Measurements from ENCODE around the gene CACNA1B.

CACNA1B gene

GRCh38 chr9:137943655-137944054 lies 66.1 kb downstream of the CACNA1B start:
- no peaks in the 10 kb centered on the region for H3K27me3 ChIP-seq (ENCODE audit: control insufficient read depth, insufficient read depth, low read length)
- no peaks in the 10 kb centered on the region for H3K36me3 ChIP-seq (ENCODE audit: control insufficient read depth, insufficient read depth, low read length)
- no peak overlapping the region; the same call in 1 of the 2 replicates for H3K4me3 ChIP-seq (ENCODE audit: low read depth, low read length)
- peaks cover 78% of the 10 kb centered on the region for H3K9me3 ChIP-seq (ENCODE audit: control insufficient read depth, insufficient read depth, low read length)
- no peak overlapping the region for H3K9ac ChIP-seq (ENCODE audit: low read depth, low read length)
- no peaks in the 10 kb centered on the region for H3K4me1 ChIP-seq (ENCODE audit: control insufficient read depth, insufficient read depth, low read length)
- no peak overlapping the region for H3K27ac ChIP-seq (ENCODE audit: low read depth, low read length)

- no peaks in the 10 kb centered on the region for H3K27me3 ChIP-seq (ENCODE audit: control insufficient read depth, insufficient read depth, low read length)
- H3K36me3 ChIP-seq (ENCODE audit: control insufficient read depth, insufficient read depth, low read length) = no peaks in the 10 kb centered on the region
- peaks cover 78% of the 10 kb centered on the region for H3K9me3 ChIP-seq (ENCODE audit: control insufficient read depth, insufficient read depth, low read length)
- H3K27ac ChIP-seq (ENCODE audit: low read depth, low read length) = no peak overlapping the region
- no peak overlapping the region for H3K9ac ChIP-seq (ENCODE audit: low read depth, low read length)
- no peaks in the 10 kb centered on the region for H3K4me1 ChIP-seq (ENCODE audit: control insufficient read depth, insufficient read depth, low read length)
- no peak overlapping the region for H3K4me3 ChIP-seq (ENCODE audit: low read depth, low read length)
These were observed 68.0 kb downstream of the CACNA1B start for GRCh38 chr9:137945581-137945980.

GRCh38 chr9:137946993-137947392 lies 69.4 kb downstream of the CACNA1B start:
- Histone ChIP-seq H3K9ac (ENCODE audit: low read depth, low read length) (no peak overlapping the region), H3K9me3 (ENCODE audit: control insufficient read depth, insufficient read depth, low read length) (peaks cover 71% of the 10 kb centered on the region)

DNA sequence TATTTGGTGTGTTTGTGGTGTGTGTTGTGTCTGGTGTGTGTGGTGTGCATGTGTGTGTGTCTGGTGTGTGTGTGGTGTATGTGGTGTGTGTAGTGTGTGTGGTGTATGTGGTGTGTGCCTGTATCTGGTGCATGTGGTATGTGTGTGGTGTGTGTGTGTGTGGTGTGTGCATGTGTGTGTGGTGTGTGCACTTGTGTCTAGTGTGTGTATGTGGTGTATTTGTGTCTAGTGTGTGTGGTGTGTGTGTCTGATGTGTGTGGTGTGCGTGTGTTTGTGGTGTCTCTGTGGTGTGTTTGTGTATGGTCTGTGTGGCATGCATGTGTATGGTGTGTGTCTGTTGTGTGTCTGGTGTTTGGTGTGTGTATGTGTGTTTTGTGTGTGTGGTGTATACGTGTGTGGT lies 71.1 kb downstream of the CACNA1B start:
- H3K9me3 ChIP-seq (ENCODE audit: control insufficient read depth, insufficient read depth, low read length) = peaks cover 56% of the 10 kb centered on the region

More at GRCh38 chr9:137946993-137947392, 69.4 kb downstream of the CACNA1B start:
- Histone ChIP-seq H3K4me1 (ENCODE audit: control insufficient read depth, insufficient read depth, low read length) (no peaks in the 10 kb centered on the region), H3K27me3 (ENCODE audit: control insufficient read depth, insufficient read depth, low read length) (no peaks in the 10 kb centered on the region), H3K4me3 (ENCODE audit: low read depth, low read length) (no peak overlapping the region), H3K27ac (ENCODE audit: low read depth, low read length) (no peak overlapping the region), H3K36me3 (ENCODE audit: control insufficient read depth, insufficient read depth, low read length) (no peaks in the 10 kb centered on the region)

GRCh38 chr9:137949260-137949659 lies 71.7 kb downstream of the CACNA1B start:
- Histone ChIP-seq H3K4me3 (ENCODE audit: low read depth, low read length) (no peak overlapping the region), H3K4me1 (ENCODE audit: control insufficient read depth, insufficient read depth, low read length) (no peaks in the 10 kb centered on the region), H3K36me3 (ENCODE audit: control insufficient read depth, insufficient read depth, low read length) (no peaks in the 10 kb centered on the region), H3K9ac (ENCODE audit: low read depth, low read length) (no peak overlapping the region), H3K27ac (ENCODE audit: low read depth, low read length) (no peak overlapping the region), H3K9me3 (ENCODE audit: control insufficient read depth, insufficient read depth, low read length) (peaks cover 50% of the 10 kb centered on the region), H3K27me3 (ENCODE audit: control insufficient read depth, insufficient read depth, low read length) (no peaks in the 10 kb centered on the region)

More for the DNA sequence above, 71.1 kb downstream of the CACNA1B start:
- Histone ChIP-seq H3K4me1 (ENCODE audit: control insufficient read depth, insufficient read depth, low read length) (no peaks in the 10 kb centered on the region), H3K36me3 (ENCODE audit: control insufficient read depth, insufficient read depth, low read length) (no peaks in the 10 kb centered on the region), H3K27ac (ENCODE audit: low read depth, low read length) (no peak overlapping the region), H3K9ac (ENCODE audit: low read depth, low read length) (no peak overlapping the region), H3K27me3 (ENCODE audit: control insufficient read depth, insufficient read depth, low read length) (no peaks in the 10 kb centered on the region), H3K4me3 (ENCODE audit: low read depth, low read length) (no peak overlapping the region)

GRCh38 chr9:137951107-137951506 lies 73.5 kb downstream of the CACNA1B start:
- H3K9ac ChIP-seq (ENCODE audit: low read depth, low read length) = no peak overlapping the region
- H3K36me3 ChIP-seq (ENCODE audit: control insufficient read depth, insufficient read depth, low read length) = no peaks in the 10 kb centered on the region
- H3K4me3 ChIP-seq (ENCODE audit: low read depth, low read length) = no peak overlapping the region
- peaks cover 31% of the 10 kb centered on the region for H3K9me3 ChIP-seq (ENCODE audit: control insufficient read depth, insufficient read depth, low read length)
- H3K27me3 ChIP-seq (ENCODE audit: control insufficient read depth, insufficient read depth, low read length) = no peaks in the 10 kb centered on the region
- H3K4me1 ChIP-seq (ENCODE audit: control insufficient read depth, insufficient read depth, low read length) = no peaks in the 10 kb centered on the region
- no peak overlapping the region for H3K27ac ChIP-seq (ENCODE audit: low read depth, low read length)

- Histone ChIP-seq H3K36me3 (ENCODE audit: control insufficient read depth, insufficient read depth, low read length) (peaks cover 2% of the 10 kb centered on the region; the same call in 1 of the 2 replicates), H3K9ac (ENCODE audit: low read depth, low read length) (no peak overlapping the region), H3K4me3 (ENCODE audit: low read depth, low read length) (no peak overlapping the region), H3K9me3 (ENCODE audit: control insufficient read depth, insufficient read depth, low read length) (peaks cover 24% of the 10 kb centered on the region), H3K4me1 (ENCODE audit: control insufficient read depth, insufficient read depth, low read length) (no peaks in the 10 kb centered on the region), H3K27me3 (ENCODE audit: control insufficient read depth, insufficient read depth, low read length) (no peaks in the 10 kb centered on the region), H3K27ac (ENCODE audit: low read depth, low read length) (no peak overlapping the region)
These were observed 74.3 kb downstream of the CACNA1B start for GRCh38 chr9:137951597-137952490.

GRCh38 chr9:137952976-137953666 lies 75.5 kb downstream of the CACNA1B start:
- Histone ChIP-seq H3K36me3 (ENCODE audit: control insufficient read depth, insufficient read depth, low read length) (peaks cover 5% of the 10 kb centered on the region; the same call in 1 of the 2 replicates), H3K9ac (ENCODE audit: low read depth, low read length) (no peak overlapping the region), H3K9me3 (ENCODE audit: control insufficient read depth, insufficient read depth, low read length) (peaks cover 13% of the 10 kb centered on the region), H3K4me3 (ENCODE audit: low read depth, low read length) (no peak overlapping the region), H3K27me3 (ENCODE audit: control insufficient read depth, insufficient read depth, low read length) (no peaks in the 10 kb centered on the region), H3K4me1 (ENCODE audit: control insufficient read depth, insufficient read depth, low read length) (no peaks in the 10 kb centered on the region), H3K27ac (ENCODE audit: low read depth, low read length) (no peak overlapping the region)

DNA sequence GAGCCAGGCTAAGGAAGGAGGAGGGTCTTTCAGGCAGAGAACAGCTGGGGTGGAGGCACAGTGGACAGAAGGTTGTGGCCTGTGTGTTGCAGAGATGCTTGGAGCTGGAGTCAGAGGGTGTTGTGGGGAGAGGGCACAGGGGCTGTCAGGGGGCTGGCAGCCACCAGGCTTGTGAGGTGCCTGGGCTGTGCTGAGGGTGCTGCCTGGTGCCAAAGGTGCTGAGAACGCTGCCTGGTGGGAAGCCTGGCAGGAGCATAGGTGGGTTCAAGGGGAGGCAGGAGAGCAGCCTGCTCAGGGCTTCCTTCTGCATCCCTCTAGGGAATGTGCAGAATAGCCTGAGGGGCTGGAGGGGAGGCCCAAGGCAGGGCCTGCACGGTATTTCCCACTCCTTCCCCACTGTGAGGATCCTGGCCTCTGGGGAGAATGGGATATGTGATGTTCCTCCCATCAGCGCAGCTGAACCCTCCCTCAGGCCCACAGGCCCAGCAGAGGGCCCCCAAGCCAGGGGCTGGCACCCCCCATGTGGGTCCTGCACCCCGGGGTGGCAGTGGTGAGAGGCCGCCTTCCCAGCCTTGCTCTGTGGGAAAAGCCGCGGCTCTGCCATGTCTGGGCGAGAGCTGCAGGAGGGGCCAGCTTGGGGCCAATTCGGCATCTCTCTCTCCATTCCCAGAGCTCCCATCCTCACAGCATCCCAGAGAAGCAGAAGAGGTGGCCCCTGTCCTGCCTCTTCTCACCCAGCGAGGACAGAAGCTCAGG lies 76.3 kb downstream of the CACNA1B start:
- Histone ChIP-seq H3K27me3 (ENCODE audit: control insufficient read depth, insufficient read depth, low read length) (no peaks in the 10 kb centered on the region), H3K27ac (ENCODE audit: low read depth, low read length) (no peak overlapping the region), H3K36me3 (ENCODE audit: control insufficient read depth, insufficient read depth, low read length) (peaks cover 5% of the 10 kb centered on the region; the same call in 1 of the 2 replicates), H3K9ac (ENCODE audit: low read depth, low read length) (no peak overlapping the region), H3K4me1 (ENCODE audit: control insufficient read depth, insufficient read depth, low read length) (no peaks in the 10 kb centered on the region), H3K4me3 (ENCODE audit: low read depth, low read length) (no peak overlapping the region), H3K9me3 (ENCODE audit: control insufficient read depth, insufficient read depth, low read length) (peaks cover 6% of the 10 kb centered on the region)

DNA sequence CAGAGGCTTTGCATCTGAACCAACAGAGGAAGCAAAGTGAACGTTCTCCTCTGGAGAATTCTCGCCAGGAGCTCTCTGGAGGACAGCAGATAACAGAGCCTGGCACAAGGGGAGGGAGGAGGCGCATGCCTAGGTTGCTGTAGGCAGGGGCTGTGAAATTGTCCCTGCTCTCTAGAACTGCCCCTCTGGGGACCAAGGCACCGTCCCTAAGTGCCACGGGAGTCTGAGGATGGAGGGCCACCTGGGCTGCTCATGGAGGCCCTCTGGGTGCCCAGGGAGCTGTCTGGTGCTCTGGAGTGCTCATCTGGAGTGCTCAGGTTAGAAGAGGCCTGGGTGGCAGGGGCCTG lies 77.6 kb downstream of the CACNA1B start:
- Histone ChIP-seq H3K27ac (ENCODE audit: low read depth, low read length) (no peak overlapping the region), H3K36me3 (ENCODE audit: control insufficient read depth, insufficient read depth, low read length) (peaks cover 5% of the 10 kb centered on the region; the same call in 1 of the 2 replicates), H3K4me3 (ENCODE audit: low read depth, low read length) (no peak overlapping the region), H3K4me1 (ENCODE audit: control insufficient read depth, insufficient read depth, low read length) (no peaks in the 10 kb centered on the region), H3K9me3 (ENCODE audit: control insufficient read depth, insufficient read depth, low read length) (no peaks in the 10 kb centered on the region), H3K27me3 (ENCODE audit: control insufficient read depth, insufficient read depth, low read length) (no peaks in the 10 kb centered on the region), H3K9ac (ENCODE audit: low read depth, low read length) (no peak overlapping the region)
